GM12891 (cell line): Measurements from ENCODE around the gene SLC8A3.
A peak's percentile ranks its signal among the peaks of the same experiment; 100 is the strongest.

ENCODE experiments used
- PAX5 ChIP-seq: IDR thresholded peaks from 2 replicates; pipeline ENCODE4 v1.6.1; 2011; ENCODE audit warnings: low read length, moderate library complexity, mild to moderate bottlenecking; ENCODE audit not compliant: insufficient read depth, severe bottlenecking
- POLR2A ChIP-seq: IDR thresholded peaks from 2 replicates; pipeline ENCODE4 v1.6.1; 2011; ENCODE audit warnings: low read depth, low read length, control low read depth
- POLR2AphosphoS5 ChIP-seq: IDR thresholded peaks from 2 replicates; pipeline ENCODE4 v1.6.1; 2011; ENCODE audit warnings: low read depth, low read length, control low read depth
- POU2F2 ChIP-seq: IDR thresholded peaks from 2 replicates; pipeline ENCODE4 v1.6.1; 2011; ENCODE audit warnings: low read depth, mild to moderate bottlenecking, control low read depth, low read length, moderate library complexity
- SPI1 ChIP-seq: IDR thresholded peaks from 2 replicates; pipeline ENCODE4 v1.6.1; 2011; ENCODE audit warnings: low read depth, low read length, control low read depth
- TAF1 ChIP-seq: IDR thresholded peaks from 2 replicates; pipeline ENCODE4 v1.6.1; 2011; ENCODE audit warnings: low read depth, low read length, control low read depth

DNA sequence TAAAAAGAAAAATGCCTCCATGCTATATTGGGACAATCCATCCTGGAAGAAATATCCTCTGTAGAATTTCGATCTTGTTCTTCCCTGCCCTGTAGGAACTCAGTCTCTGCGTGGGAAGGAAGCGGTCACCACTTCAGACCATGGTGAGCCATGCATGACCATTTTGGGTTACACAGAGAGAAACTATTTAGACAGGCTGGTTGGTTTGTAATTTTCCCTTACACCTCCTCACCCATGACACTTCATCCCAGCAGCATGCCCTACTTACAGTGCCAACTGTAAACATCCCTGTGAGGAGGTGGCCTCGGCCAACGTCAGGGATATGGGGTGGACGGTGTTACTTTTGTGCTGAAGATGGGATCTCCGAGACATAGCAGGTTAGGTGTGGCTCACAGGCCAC, 188.2 kb downstream of the SLC8A3 start:
- TF ChIP-seq POU2F2, result no peak
- TF ChIP-seq POLR2A, result no peak
- no peak for TF ChIP-seq POLR2AphosphoS5
- TF ChIP-seq PAX5, result peak; percentile 77
- TF ChIP-seq TAF1, result no peak
- 0 out of 2 replicates have a peak, but pooled peaks have one; percentile 2 for TF ChIP-seq SPI1
